ENCODE data around the gene COL5A1.

DNA sequence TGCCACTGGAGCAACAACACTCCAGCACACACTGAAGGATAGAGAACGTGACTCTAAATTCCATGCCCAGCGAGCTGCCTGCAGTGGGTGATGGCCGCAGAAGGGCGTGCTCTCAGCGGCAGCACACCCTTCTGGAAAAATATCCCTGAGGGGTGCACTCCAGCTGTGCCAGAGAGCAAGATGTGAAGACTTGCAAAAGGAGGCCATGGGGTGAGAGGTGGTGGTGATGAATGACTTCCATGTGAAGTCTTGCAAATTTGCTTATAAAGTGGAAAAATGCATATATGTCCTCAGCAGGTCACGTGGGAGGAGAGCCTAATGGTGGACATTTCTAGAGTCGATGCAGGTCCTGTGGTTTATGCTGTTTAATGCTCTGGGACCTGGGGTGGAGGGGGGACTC, 39.8 kb upstream of the COL5A1 start:
- TF ChIP-seq, protein P1, sequence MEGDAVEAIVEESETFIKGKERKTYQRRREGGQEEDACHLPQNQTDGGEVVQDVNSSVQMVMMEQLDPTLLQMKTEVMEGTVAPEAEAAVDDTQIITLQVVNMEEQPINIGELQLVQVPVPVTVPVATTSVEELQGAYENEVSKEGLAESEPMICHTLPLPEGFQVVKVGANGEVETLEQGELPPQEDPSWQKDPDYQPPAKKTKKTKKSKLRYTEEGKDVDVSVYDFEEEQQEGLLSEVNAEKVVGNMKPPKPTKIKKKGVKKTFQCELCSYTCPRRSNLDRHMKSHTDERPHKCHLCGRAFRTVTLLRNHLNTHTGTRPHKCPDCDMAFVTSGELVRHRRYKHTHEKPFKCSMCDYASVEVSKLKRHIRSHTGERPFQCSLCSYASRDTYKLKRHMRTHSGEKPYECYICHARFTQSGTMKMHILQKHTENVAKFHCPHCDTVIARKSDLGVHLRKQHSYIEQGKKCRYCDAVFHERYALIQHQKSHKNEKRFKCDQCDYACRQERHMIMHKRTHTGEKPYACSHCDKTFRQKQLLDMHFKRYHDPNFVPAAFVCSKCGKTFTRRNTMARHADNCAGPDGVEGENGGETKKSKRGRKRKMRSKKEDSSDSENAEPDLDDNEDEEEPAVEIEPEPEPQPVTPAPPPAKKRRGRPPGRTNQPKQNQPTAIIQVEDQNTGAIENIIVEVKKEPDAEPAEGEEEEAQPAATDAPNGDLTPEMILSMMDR (IDR thresholded peaks at IDR 0.05): no peak
- TF ChIP-seq POLR2A (IDR thresholded peaks at IDR 0.05): no peak
